Stimulated activated CD8-positive, alpha-beta memory T cell treated with anti-CD3 and anti-CD28 coated beads, Interleukin-7, amount 100 ng/mL, for 24 hours (primary cell): Measurements from ENCODE around the gene DBNDD1.
"Not testable (repeated sequence)": the region's sequence is repeated elsewhere in the genome, so short reads cannot be mapped to it uniquely, and the experiment has no call there.

Experiments used
- DNase-seq: peaks from one replicate; pipeline ENCODE4 v3.0.0-alpha.2; 2020; ENCODE audit warnings: low read depth

The DBNDD1 gene

DNA sequence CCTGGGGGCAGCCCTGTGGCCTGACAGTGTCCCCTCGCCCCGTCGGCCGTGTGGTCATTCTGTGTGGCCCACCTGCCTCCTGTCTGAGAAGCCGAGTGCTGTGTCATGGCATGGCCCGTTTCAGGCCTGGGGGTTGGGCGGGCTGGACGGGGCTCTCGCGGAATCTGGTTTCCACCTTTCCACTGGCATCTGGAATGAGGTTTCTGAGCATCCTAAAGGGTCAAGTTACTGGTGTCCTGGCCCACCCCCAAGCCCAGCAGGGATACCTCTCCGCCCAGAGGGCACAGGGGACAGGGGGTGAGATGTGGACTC lies 7.8 kb downstream of the DBNDD1 start:
- DNase-seq, result no peak

DNA sequence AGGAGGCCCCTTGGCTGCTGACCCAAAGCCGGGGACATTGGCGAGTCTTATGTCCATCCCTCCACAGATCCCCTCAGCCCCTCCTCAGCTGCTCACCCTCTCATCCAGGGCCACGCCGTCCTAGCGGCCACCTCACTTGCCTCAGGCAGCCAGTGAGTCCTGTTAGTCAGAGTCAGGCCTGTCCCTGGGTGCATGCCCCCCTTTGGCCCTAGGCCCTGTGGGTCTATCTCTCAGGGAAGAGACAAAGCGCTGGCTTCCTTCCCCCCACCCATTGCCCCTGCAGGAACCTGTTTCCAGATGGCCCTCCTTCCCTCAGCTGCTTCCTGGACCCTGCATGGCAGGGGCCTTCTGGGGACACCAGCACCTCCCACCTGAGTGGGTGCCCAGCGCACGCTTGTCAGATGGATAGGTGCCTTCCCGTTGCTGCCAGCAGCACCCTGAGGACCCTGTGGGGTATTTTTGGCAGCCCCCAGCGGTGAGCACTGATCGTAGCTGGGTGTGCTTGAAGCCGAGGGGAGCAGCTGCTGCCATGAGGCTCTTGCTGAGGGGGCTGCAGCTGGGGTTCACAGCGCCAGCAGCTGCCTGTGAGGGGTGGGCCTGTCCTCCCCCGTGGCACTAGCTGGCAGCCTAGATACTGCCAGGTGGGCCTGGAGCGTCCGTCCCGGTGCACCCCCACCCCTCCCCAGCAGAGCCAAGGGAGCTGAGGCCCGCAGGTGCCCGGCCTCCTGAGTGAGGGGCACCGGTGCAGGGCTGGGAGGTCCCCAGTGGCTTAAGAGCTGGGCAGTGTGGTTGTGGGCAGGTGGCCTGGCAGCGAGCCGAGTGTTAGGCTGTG lies 8.4 kb downstream of the DBNDD1 start:
- no peak for DNase-seq

DNA sequence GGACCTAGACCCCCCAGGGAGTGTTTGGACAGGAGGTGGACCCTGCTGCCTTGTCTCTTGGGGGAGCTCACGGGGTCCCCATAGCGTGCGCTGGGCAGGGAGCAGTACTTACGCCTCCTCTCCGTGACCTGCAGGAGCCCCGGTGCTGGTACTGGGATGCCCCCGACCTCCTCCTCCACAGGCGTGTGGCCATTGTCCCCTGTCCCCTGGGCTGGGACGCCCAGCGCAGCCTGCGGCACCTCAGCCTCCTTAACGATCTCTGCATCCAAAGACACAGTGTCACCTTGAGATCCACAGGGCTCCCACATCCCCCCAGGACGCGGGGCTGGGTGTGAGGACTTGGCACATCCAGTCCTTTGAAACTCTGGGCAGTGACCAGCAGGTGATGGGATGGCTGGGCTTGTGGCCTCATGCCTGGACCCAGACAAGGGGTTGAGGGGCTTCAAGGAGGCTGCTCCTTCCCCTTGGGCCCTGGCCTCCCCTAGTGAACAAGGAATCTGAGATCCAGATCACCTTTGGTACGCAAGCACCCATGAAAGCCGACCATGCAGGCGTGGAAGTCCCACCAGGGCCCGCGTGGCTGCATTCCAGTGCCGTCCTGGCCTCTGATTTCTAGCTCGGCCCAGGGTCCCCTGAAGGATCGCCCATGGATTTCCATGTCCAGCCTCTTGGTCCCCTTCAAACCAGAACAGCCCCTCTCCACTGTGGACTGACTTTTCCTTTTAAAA lies 9.9 kb downstream of the DBNDD1 start:
- DNase-seq, result no peak

DNA sequence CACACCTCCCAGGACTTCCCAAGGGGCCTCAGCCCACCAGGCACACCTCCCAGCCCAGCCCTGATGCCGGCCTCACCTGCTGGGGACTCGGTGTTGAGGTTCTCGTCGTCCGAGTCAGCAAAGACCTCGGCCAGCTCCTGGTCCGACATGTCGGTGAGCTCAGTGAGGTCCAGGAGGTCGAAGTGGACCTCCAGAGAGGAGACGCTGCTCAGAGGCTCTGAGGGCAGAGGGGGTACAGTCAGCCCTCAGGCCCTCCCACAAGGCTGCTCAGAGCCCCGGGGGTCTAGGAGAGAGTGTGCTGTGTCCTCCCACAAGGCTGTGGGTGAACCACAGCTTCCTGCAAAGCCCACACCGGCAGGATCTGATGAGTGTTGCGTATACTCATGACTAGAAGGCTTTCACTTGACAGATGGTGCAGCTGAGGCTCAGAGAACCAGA lies 10.5 kb downstream of the DBNDD1 start:
- DNase-seq, result peak; percentile 22

DNA sequence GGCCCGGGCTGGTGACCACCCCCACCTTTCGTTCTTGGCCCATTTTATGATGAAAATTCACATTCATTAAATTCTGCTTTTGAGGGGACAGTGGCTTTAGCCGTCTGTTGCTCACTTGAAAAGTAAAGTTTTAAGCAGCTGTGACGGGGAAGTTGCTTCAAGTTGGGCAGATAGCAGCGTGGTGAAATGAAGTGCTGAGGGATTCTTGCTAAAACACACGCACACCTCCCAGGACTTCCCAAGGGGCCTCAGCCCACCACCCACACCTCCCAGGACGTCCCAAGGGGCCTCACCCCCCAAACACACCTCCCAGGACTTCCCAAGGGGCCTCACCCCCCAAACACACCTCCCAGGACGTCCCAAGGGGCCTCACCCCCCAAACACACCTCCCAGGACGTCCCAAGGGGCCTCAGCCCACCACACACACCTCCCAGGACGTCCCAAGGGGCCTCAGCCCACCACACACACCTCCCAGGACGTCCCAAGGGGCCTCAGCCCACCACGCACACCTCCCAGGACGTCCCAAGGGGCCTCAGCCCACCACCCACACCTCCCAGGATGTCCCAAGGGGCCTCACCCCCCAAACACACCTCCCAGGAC lies 11.5 kb downstream of the DBNDD1 start:
- not testable (repeated sequence) for DNase-seq

DNA sequence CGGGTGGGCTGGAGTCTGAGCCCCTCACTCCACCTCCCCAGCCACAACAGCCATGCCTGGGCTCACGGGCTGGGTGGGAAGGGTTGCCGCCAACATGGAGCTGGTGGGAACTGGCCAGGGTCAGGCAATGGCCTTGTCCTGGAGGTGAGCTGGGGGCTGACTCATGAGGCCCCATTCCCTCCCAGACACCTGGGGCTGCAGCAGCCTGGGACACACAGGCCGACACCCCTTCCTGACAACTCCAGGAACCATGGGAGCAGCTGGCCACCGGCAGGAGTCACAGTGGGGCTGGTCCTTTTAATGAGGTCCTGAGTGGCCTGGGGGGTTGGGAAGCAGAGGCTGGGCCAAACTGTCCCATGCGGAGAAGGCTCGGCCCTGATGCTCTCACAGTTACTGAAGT lies 12.2 kb downstream of the DBNDD1 start:
- no peak for DNase-seq

DNA sequence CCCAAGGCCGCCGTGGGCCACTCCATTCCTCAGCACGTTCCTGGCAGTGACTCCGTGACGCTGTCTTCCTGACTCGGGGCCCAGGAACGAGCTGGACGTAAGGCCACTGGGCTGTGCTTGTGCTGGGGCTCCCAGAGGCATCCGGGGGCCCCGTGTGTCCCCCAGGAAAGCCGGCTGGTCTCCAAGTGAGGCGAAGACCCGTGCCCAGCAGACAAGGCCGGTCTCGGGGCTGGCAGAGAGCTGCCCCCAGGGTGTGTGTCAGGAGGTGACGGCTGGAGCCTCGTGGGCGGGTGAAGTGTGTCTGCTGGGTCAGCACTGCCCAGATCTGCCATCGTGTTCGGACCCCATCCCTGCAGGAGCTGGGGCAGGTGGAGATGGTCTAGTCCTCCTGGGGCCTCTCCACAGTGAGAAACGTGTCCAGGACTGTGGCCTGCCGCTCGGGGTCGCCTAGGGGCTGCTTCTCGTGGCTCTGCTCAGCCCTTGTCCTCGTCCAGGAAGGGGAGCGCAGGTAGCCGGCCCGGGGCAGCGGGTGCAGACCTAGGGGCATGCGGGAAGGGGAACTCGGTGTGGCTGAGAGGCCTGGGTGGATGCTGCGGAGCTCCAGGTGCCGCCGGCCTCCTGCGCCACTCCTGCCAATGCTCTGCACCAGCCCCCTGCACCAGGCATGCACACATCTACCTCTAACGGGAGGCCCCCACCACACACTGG lies 13.1 kb downstream of the DBNDD1 start:
- DNase-seq, result no peak

DNA sequence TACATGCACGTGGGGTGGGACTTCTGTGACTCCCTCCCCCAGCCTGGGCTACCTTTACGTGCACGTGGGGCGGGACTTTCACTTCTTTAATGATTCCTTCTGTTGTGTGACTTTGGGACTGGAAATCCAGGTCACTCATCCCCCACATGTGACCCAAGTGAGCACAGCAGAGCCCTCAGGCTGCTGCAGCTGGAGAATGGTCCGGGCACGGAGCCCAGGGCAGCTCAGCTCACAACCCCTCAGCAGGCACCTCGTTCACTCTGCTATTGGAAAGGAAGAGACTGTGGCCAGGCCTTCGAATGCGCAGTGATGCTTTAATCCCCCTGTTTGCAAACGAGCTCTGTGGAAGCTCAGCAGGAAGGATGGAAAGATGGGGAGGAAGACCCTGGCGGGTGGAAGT lies 14.7 kb downstream of the DBNDD1 start:
- DNase-seq, result no peak

DNA sequence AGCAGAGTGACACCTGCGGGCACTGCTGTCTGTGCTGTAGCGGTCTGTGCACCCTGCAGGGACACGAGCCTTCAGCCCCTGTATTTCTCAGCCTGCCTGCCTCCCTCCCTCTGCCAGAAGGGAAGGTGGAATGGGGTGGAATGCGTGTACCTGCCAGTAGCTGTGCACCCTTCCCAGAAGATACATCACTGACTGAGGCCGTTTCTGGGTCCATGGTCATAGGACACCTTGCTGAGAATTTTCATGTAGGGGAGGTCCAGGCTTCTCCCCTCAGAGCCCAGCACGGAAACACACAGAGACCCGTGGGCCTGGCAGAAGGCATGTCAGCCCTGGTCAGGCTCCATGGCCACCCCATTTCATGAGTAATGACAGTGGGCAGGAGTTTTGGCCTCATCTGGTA lies 16.5 kb downstream of the DBNDD1 start:
- DNase-seq, result no peak

DNA sequence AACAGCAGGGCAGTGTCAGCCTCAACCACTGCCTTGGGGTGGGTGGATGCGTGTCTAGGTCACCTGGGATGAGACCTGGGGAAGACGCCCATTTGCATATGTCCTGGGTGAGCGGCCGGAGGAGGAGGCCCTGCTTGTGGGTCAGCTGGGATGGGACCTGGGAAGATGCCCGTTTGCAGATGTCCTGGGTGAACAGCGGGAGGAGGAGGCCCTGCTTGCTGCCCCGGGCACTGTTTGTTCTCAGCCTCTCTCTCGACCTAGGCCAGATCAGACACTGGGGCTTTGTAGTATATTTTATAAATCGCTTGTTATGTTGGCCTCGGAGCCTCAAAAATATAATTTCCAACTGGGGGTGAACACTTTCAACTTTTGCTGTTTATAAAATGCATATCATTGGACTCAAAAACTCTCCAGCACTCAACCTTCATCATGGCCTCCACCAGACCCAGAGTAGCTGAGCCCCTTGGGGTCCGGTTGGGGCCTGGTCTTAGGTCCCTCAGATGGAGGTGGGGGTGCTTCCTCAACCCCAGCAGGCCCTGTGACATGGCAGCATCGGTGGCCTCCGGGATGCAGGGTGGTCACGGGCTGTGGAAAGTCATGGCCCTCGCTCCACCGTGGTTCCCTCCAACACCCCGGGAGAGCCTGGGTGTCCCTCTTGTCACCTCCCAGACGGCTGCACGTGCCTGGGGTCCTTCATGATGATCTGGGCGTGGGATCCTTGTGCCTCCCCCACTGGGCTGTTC lies 17.3 kb downstream of the DBNDD1 start:
- no peak for DNase-seq

DNA sequence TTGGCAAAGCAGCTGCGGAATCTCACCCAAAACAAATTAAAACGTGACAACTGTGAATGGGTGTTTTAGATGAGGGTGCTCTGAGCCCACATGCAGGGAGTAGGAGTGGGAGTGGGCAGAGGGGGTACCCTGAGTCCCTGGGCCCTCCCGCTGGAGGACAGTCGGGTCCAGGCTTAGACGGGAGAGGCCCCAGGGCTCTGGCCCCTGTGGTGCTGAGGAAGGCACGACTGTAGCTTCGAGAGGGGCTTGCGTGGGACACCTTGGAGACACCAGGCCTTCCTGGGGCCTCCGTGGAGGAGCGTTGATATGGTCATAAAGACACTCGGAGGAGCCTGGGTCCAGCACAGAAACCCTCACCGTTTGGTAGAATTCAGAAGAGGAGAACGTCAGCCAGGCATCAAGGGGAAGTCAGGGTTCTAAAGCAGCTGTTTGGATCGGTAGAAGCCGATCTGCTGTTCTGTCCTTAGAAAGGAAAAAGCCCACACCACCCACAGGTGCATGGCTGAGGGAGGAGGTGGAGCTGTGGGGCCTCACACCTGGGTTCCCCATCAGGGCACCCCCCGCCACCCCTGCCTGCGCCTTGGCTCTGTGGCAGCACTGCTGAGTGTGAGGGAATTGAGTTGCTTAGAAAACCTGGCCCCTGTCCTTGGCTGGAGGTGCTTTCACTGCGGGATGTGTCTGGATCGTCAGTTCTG lies 18.4 kb downstream of the DBNDD1 start:
- no peak for DNase-seq

DNA sequence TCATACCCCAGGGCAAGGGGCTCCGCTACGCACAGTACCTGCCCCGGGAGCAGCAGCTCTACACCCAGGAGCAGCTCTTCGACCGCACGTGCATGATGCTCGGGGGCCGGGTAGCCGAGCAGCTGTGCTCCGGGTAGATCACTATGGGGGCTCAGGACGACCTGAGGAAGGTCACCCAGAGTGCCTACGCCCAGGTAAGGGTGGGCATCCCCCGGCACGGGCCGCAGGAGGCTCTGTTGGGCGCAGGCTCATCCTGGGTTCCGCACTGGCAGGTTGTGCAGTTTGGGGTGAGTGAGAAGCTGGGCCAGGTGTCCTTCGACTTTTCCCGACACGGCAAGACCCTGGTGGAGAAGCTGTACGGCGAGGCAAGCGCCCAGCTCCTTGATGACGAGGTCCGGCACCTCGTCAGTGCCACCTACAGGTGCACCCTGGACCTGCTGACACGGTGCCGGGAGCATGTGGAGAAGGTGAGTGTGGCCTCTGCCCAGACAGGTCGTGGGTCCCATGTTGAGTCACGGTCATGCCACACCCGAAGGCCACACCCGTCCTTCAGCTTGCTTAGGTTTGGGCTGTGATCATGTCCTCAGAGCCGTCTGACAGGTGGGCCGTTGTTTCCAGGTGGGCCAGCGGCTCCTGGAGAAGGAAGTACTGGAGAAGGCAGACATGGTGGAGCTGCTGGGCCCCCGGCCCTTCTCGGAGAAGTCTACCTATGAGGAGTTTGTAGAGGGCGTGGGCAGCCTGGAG lies 19.3 kb downstream of the DBNDD1 start:
- no peak for DNase-seq

DNA sequence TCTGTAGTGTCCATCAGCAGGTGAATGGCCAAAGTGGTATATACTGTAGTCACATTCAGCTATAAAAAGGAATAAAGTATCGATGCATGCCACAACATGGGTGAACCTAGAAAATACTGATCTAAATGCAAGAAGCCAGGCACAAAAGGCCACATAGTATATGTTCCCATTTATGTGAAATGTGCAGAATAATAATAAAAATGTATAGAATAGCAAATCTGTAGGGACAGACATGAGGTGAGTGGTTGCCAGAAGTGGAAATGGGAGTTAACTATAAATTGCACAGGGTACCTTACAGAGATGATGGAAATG lies 23.1 kb downstream of the DBNDD1 start:
- DNase-seq, result no peak

DNA sequence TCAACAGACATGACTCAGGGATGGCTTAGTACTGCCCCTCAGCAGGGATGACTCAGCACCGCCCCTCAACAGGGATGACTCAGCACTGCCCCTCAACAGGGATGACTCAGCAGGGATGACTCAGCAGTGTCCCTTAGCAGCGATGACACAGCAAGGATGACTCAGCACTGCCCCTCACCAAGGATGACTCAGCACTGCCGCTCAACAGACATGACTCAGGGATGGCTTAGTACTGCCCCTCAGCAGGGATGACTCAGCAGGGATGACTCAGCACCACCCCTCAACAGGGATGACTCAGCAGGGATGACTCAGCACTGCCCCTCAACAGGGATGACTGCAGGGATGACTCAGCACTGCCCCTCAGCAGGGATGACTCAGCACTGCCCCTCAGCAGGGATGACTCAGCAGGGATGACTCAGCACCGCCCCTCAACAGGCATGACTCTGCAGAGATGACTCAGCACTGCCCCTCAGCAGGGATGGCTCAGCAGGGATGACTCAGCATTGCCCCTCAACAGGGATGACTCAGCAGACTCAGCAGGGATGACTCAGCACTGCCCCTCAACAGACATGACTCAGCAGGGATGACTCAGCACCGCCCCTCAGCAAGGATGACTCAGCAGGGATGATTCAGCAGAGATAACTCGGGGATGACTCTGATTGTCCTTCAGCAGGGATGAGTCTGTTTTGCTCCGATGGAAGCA lies 23.6 kb downstream of the DBNDD1 start:
- DNase-seq, result peak; percentile 23

DNA sequence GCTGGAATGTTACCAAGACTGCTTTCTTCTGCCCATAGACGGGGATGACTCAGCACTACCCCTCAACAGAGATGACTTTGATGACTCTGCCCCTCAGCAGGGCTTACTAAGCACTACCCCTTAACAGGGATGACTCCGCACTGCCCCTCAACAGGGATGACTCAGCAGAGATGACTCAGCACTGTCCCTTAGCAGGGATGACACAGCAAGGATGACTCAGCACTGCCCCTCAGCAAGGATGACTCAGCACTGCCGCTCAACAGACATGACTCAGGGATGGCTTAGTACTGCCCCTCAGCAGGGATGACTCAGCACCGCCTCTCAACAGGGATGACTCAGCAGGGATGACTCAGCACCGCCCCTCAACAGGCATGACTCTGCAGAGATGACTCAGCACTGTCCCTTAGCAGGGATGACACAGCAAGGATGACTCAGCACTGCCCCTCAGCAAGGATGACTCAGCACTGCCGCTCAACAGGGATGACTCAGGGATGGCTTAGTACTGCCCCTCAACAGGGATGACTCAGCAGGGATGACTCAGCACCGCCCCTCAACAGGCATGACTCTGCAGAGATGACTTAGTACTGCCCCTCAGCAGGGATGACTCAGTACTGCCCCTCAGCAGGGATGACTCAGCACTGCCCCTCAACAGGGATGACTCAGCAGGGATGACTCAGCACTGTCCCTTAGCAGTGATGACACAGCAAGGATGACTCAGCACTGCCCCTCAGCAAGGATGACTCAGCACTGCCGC lies 24.4 kb downstream of the DBNDD1 start:
- peak; percentile 26 for DNase-seq

DNA sequence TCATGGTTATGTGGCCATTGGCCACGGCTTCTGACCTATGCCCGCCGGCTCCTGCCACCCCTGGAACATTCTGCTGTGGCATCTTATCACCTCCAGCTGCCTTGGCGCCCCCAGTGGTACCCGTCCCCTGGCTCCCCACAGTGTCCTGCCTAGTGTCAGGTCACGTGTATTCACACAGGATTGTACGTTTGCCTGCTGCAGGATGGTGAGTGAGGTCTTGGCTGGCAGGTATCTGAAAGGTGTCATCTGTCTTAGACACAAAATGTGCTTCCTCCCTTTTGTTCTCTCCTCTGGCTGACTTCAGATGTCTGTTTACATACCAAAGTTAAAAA lies 24.9 kb downstream of the DBNDD1 start:
- DNase-seq, result no peak

DNA sequence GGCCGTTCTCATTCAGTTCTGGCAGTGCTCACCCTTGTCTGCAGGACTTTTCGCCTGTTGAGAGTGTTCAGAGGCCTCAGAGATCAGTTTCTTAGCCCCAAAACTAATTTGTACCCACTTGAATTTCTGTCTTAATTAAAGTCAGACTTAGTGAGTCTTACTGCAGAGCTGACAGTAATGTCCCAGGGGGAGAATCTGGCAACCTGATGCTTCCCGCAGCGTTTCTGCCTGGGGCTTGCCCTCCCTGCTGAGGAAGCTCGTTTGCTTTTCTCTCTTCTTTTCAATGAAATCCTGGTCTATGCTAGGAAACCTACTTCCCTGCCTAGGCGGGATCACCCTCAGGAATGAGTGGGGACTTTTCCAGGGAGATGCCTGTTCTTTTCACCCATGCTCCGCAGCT lies 25.3 kb downstream of the DBNDD1 start:
- no peak for DNase-seq

DNA sequence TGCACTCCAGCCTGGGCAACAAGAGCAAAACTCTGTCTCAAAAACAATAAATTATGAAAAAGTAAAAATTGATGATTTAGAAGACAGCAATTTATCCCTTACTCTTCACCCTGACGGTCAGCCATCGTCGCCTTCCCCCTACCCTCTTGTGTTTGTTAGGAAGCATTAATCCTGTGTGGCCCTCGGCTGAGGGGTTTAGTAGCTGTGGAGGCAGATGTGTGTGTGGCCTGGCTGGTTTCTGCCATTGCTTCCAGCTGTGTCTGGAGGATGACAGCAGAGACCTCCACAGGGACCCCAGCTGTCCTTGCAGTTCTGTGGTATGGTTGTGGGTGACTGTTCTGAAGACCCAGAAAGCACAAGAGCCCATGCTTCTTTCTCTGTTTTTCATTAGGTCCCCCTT lies 25.9 kb downstream of the DBNDD1 start:
- no peak for DNase-seq

DNA sequence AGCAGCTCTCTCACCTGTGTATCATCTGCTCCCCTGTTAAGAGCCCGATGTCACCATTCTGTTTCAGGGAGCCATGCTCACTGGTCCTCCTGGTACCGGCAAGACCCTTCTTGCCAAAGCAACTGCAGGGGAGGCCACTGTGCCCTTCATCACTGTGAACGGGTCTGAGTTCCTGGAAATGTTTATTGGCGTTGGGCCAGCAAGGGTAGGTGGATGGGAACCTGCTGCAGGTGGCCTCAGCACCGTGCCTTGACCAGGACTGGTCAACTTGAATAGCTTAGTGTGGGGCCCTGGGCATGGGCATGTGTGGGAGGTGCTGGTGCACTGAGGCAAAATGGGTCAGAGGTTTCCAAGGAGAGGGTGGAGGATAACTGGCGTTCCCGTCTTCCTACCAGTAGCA lies 28.5 kb downstream of the DBNDD1 start:
- DNase-seq, result no peak

DNA sequence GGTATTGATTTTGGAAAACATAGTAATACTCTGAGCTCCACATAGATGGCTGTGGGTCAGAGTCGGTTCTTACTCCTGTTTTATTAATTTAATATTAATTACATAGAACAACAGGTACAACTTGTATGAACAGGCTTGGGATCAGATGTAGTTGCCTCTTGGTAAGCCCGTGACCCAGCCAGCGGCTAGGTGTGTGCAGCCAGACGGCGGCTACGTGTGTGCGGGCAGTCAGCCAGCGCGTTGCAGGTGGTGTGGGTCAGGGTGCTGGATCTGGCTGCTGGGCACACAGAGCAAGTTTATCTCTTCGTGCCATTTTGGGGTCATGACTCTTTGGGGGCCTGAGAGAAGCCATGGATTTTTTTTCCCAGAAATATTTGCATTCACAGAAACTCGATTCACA lies 30.3 kb downstream of the DBNDD1 start:
- DNase-seq, result no peak
